GM12891 (cell line): Measurements from ENCODE around the gene NOCT.
A peak's percentile ranks its signal among the peaks of the same experiment; 100 is the strongest.

Experiments used
- DNase-seq: peaks from one replicate; pipeline ENCODE4 v3.0.0; 2011; ENCODE audit warnings: low spot score; ENCODE audit not compliant: insufficient read length
- FAIRE-seq: peaks from 2 replicates; lab custom pipeline; 2011; peaks lifted over from hg19 to GRCh38; lab: Jason Lieb, UNC
- PAX5 ChIP-seq: IDR thresholded peaks from 2 replicates; pipeline ENCODE4 v1.6.1; 2011; ENCODE audit warnings: low read length, moderate library complexity, mild to moderate bottlenecking; ENCODE audit not compliant: insufficient read depth, severe bottlenecking
- POLR2A ChIP-seq: IDR thresholded peaks from 2 replicates; pipeline ENCODE4 v1.6.1; 2011; ENCODE audit warnings: low read depth, low read length, control low read depth
- POLR2AphosphoS5 ChIP-seq: IDR thresholded peaks from 2 replicates; pipeline ENCODE4 v1.6.1; 2011; ENCODE audit warnings: low read depth, low read length, control low read depth
- POU2F2 ChIP-seq: IDR thresholded peaks from 2 replicates; pipeline ENCODE4 v1.6.1; 2011; ENCODE audit warnings: low read depth, mild to moderate bottlenecking, control low read depth, low read length, moderate library complexity
- SPI1 ChIP-seq: IDR thresholded peaks from 2 replicates; pipeline ENCODE4 v1.6.1; 2011; ENCODE audit warnings: low read depth, low read length, control low read depth
- TAF1 ChIP-seq: IDR thresholded peaks from 2 replicates; pipeline ENCODE4 v1.6.1; 2011; ENCODE audit warnings: low read depth, low read length, control low read depth

Gene NOCT

GRCh38 chr4:139078926-139079325 is 63.3 kb downstream of the NOCT start:
- no peak for FAIRE-seq
- TF ChIP-seq TAF1 (no peak), POU2F2 (no peak), POLR2A (no peak), POLR2AphosphoS5 (no peak), SPI1 (no peak), PAX5 (no peak)
- no peak for DNase-seq

- TF ChIP-seq SPI1, result peak; percentile 70
- TF ChIP-seq POLR2A, result peak; percentile 48; the same call in 1 of the 2 replicates
- TF ChIP-seq POU2F2, result peak; percentile 66
- no peak for TF ChIP-seq PAX5
- peak; percentile 81 for TF ChIP-seq POLR2AphosphoS5
- peak; percentile 29; the same call in 1 of the 2 replicates for TF ChIP-seq TAF1
- peak; percentile 99 for FAIRE-seq
- peak; percentile 68 for DNase-seq
Measured at GRCh38 chr4:139082750-139083606, 67.4 kb downstream of the NOCT start.

- FAIRE-seq (no peak), DNase-seq (peak; percentile 39)
- TF ChIP-seq SPI1, result peak; percentile 65
- peak; percentile 73; the same call in 1 of the 2 replicates for TF ChIP-seq POLR2AphosphoS5
- TF ChIP-seq TAF1, result no peak
- peak; percentile 77 for TF ChIP-seq POLR2A
- TF ChIP-seq POU2F2, result peak; percentile 35; the same call in 1 of the 2 replicates
- TF ChIP-seq PAX5, result no peak
Measured at GRCh38 chr4:139083607-139083955, 68.0 kb downstream of the NOCT start.

- FAIRE-seq (no peak), DNase-seq (peak; percentile 66)
- TF ChIP-seq POLR2AphosphoS5, result peak; percentile 88
- TF ChIP-seq PAX5, result peak; percentile 22
- peak; percentile 59; the same call in 1 of the 2 replicates for TF ChIP-seq POLR2A
- peak; percentile 44 for TF ChIP-seq SPI1
- peak; percentile 29 for TF ChIP-seq TAF1
- no peak for TF ChIP-seq POU2F2
Measured at GRCh38 chr4:139083956-139084803, 68.6 kb downstream of the NOCT start.

- DNase-seq (no peak), FAIRE-seq (no peak)
Measured at GRCh38 chr4:139084804-139085093, 69.2 kb downstream of the NOCT start.

GRCh38 chr4:139085141-139085540 is 69.6 kb downstream of the NOCT start:
- FAIRE-seq, result peak; percentile 28
- DNase-seq, result no peak
- TF ChIP-seq SPI1 (no peak), POU2F2 (no peak), POLR2AphosphoS5 (no peak), TAF1 (no peak), POLR2A (no peak), PAX5 (no peak)

More at GRCh38 chr4:139084804-139085093, 69.2 kb downstream of the NOCT start:
- TF ChIP-seq POU2F2, result no peak
- TF ChIP-seq POLR2AphosphoS5, result no peak
- no peak for TF ChIP-seq TAF1
- no peak for TF ChIP-seq SPI1
- TF ChIP-seq POLR2A, result no peak
- no peak for TF ChIP-seq PAX5

- TF ChIP-seq PAX5 (no peak), POU2F2 (no peak), TAF1 (no peak), POLR2A (no peak), POLR2AphosphoS5 (no peak), SPI1 (no peak)
- DNase-seq (no peak), FAIRE-seq (no peak)
Measured at GRCh38 chr4:139092271-139092670, 76.7 kb downstream of the NOCT start.
